Superior temporal gyrus (tissue), 1 donor: ENCODE measurements around the gene ACER2.

Experiments
- DNase-seq: peaks from one replicate; pipeline ENCODE4 v3.0.0-alpha.2; 2016; ENCODE audit errors: extremely low spot score

The ACER2 gene

DNA sequence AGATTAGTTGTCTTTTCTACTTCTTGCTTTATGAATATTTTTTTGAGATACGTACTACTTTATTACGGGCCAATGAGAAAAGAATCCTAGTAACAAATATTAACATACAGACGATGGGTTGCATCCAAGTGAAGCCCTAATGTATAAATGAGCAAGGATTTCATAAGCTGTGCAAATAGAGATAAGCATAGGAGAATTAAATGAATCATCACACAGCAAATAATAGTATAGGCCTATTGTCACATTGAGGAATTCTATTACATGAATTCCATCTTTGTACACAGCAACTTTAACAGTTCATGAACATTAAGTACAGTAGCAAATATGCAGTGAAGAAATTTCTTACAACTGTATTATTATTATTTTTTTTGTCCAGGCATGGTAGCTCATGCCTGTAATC is 78.0 kb downstream of the ACER2 start:
- no peak for DNase-seq

GRCh38 chr9:19488721-19489120 is 79.9 kb downstream of the ACER2 start:
- peak; percentile 96 for DNase-seq

DNA sequence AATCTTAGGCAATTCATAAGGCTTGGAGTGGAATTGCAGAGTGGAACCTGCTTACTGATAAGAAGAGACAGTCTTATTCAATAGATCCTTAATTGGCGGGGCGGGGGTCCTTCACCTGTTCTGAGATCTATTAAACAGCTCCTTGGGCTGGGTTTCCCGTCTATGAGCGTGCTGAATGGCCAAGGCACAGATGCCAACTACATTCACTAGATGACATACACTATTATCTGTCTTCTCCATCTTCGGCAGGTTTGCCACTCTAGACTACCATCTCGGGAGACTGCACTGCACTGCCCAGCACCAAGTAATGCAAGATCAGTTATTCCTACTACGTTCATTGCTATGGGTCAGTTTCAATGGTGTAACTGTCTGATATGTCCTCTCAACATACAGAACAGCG is 81.5 kb downstream of the ACER2 start:
- no peak for DNase-seq

GRCh38 chr9:19490828-19491227 is 82.0 kb downstream of the ACER2 start:
- DNase-seq, result no peak

DNA sequence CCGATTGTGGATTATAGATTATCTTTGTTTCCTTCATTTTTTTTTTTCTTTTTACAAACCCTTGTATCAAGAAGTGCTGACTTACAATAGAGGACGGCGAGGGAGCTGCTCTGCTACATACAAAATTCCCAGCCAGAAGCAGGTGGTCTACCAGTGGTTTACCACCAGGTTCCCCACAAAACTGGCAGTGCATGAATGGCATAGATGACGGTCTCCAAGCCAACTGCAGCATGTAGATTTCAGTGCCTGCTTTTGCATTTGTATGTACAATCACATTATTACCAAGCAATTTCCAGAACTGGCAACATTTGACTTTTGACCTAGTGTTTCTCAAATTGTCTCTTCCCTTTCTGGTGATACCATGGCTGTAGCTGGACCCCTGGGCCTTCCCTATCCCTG is 84.0 kb downstream of the ACER2 start:
- DNase-seq, result no peak

GRCh38 chr9:19493174-19493811 is 84.5 kb downstream of the ACER2 start:
- DNase-seq, result peak; percentile 97

GRCh38 chr9:19493876-19494275 is 85.1 kb downstream of the ACER2 start:
- no peak for DNase-seq

DNA sequence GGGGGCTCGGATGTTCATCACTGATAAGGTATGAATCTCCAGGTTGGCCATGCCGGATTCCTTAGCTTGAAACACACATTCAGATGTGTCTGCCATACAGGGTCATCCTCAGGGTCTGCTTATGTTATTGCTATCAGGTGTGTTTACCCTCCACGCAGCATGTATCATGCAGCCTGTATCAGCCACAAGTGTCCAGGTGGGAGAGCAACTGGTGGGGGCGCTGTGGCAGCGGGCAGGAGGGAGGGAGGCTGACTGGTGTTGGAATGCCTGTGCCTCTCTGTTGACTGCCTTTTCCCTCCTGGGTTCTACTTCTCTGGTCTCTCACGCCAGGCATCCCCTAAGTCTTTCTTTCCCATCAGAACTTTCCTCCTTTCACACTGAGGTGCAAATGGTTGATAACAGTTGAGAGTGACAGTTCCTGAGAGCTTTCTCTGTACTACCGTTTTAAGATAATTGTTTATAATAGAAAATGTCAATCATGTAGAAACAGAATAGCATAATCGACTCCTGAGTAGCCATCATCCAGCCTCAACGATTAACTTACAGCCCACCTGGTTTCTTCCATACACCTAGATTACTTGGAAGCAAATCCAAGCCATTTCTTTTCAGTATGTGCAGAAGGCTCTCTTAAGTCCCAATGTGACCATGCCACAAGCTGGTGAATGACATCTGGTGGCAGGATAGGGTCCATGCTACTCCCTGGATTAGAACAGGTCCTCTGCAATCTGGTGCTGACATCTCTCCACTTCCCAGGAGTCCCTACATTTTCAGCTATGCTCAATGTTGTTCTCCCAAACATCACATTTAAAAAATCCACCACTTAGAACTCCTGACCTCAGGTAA is 86.6 kb downstream of the ACER2 start:
- DNase-seq, result no peak

DNA sequence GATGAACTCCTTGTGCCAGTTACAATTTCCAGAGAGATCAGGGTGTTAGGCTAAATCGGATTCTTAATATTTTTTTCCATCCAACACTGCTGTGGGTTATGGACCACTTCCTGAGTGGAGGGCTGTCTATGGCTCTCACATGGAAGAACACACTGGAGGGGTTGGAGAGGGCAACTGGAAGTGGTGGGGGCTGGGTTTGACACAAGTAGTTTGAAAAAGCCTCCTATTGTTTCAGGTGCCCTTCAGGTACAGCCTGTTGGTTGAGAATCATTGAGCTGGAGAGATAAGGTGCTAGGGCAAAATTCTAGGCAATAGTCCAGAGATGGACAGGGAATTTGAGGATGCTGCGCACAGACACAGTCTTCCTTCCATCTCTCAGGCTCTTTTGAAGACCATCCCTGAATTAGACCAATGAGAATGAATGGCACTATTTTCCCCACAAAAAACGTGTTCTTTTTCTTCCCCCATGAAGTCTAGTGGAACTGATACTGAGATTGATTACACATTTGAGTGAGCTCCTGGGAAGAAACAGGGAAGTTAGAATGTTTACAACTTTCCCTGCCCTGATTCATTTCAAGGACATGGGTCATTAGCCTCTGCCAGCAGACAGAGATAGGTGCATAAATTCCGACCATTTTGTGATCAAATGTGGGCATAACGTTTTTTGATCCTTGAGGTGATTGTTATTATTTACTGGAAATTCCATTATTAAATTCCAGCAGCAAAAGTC is 87.7 kb downstream of the ACER2 start:
- no peak for DNase-seq

GRCh38 chr9:19497276-19497675 is 88.5 kb downstream of the ACER2 start:
- no peak for DNase-seq

- no peak for DNase-seq
Measured at GRCh38 chr9:19498015-19498414, 89.2 kb downstream of the ACER2 start.
